Hepatocyte (in vitro differentiated cells): ENCODE results near the gene NAIF1. TPM values are rescaled to one million over a fixed set of nuclear protein-coding genes. Genes with fewer than 3 reads are reported as not detected.
"Not testable (repeated sequence)": the region's sequence is repeated elsewhere in the genome, so short reads cannot be mapped to it uniquely, and the experiment has no call there.

Source experiments
- DNase-seq: peaks from one replicate; pipeline ENCODE4 v3.0.0-alpha.2; 2016; ENCODE audit warnings: low spot score
- H2AFZ ChIP-seq: fragments of 200-600 bp; sonication (generic); 2 replicates; pipeline ENCODE4 v1.6.0; 2016; ENCODE audit warnings: antibody characterized with exemption, mild to moderate bottlenecking
- H3K27ac ChIP-seq: fragments of 200-600 bp; sonication (generic); 2 replicates; pipeline ENCODE4 v1.5.1; 2016; ENCODE audit warnings: mild to moderate bottlenecking
- H3K27me3 ChIP-seq: fragments of 200-600 bp; sonication (generic); 2 replicates; pipeline ENCODE4 v1.6.1; 2016
- H3K36me3 ChIP-seq: fragments of 200-600 bp; sonication (generic); replicated peaks from 2 replicates; pipeline ENCODE4 v1.5.1; 2016; ENCODE audit warnings: low read depth; ENCODE audit not compliant: insufficient read depth
- H3K4me1 ChIP-seq: fragments of 200-600 bp; sonication (generic); 2 replicates; pipeline ENCODE4 v1.5.1; 2016; ENCODE audit warnings: mild to moderate bottlenecking, moderate library complexity; ENCODE audit not compliant: insufficient read depth
- H3K4me2 ChIP-seq: fragments of 200-600 bp; sonication (generic); 2 replicates; pipeline ENCODE4 v1.6.0; 2016
- H3K4me3 ChIP-seq: fragments of 200-600 bp; sonication (generic); 2 replicates; pipeline ENCODE4 v1.5.1; 2016; ENCODE audit warnings: mild to moderate bottlenecking
- H3K79me2 ChIP-seq: fragments of 200-600 bp; sonication (generic); 2 replicates; pipeline ENCODE4 v1.6.0; 2017; ENCODE audit warnings: mild to moderate bottlenecking
- H3K9me2 ChIP-seq: fragments of 200-600 bp; sonication (generic); replicated peaks from 2 replicates; pipeline ENCODE4 v1.6.0; 2017; ENCODE audit warnings: mild to moderate bottlenecking; ENCODE audit not compliant: insufficient read depth
- H3K9me3 ChIP-seq: fragments of 200-600 bp; sonication (generic); 2 replicates; pipeline ENCODE4 v1.5.1; 2016; ENCODE audit warnings: low read depth, mild to moderate bottlenecking
- H4K20me1 ChIP-seq: fragments of 200-600 bp; sonication (generic); 2 replicates; pipeline ENCODE4 v1.6.0; 2016; ENCODE audit warnings: mild to moderate bottlenecking; ENCODE audit not compliant: insufficient read depth, poor library complexity, severe bottlenecking
- EZH2 ChIP-seq: fragments of 200-600 bp; sonication (generic); IDR thresholded peaks from 2 replicates; pipeline ENCODE4 v1.6.1; 2016; ENCODE audit warnings: antibody characterized with exemption, mild to moderate bottlenecking, borderline replicate concordance
- EZH2phosphoT487 ChIP-seq: fragments of 200-600 bp; sonication (generic); IDR thresholded peaks from one replicate; pipeline ENCODE4 v1.6.1; 2018; ENCODE audit warnings: antibody characterized with exemption, mild to moderate bottlenecking, low read depth, moderate library complexity; ENCODE audit not compliant: unreplicated experiment, severe bottlenecking
- WGBS: methylation state at CpG from one replicate; pipeline ENCODE4 v1.1.6; 2016; ENCODE audit warnings: low lambda C conversion rate; ENCODE audit errors: missing lambda C conversion rate; 5-methylcytosine and 5-hydroxymethylcytosine counted together
- polyA plus RNA-seq: library from polyadenylated mRNA; unstranded; fragments of >200 nt; fragmentation: Nextera tagmentation; extraction: Ambion mirVana; gene quantifications from 2 replicates; pipeline ENCODE4 v1.2.1, GENCODE V29; 2016
- total RNA-seq: library from RNA; depleted of rRNA; stranded (reverse); fragments of >200 nt; gene quantifications from 2 replicates; pipeline ENCODE4 v1.2.3, GENCODE V29; 2014
- TF ChIP-seq, protein P1 (sequence below): fragments of 200-600 bp; sonication (generic); IDR thresholded peaks from 2 replicates; pipeline ENCODE4 v1.5.1; 2016; ENCODE audit warnings: antibody characterized with exemption, mild to moderate bottlenecking; ENCODE audit not compliant: poor library complexity

The NAIF1 gene
- total and polyA plus RNA-seq, 2 experiments from 2014 or later: 8.0 to 10.3 TPM

DNA sequence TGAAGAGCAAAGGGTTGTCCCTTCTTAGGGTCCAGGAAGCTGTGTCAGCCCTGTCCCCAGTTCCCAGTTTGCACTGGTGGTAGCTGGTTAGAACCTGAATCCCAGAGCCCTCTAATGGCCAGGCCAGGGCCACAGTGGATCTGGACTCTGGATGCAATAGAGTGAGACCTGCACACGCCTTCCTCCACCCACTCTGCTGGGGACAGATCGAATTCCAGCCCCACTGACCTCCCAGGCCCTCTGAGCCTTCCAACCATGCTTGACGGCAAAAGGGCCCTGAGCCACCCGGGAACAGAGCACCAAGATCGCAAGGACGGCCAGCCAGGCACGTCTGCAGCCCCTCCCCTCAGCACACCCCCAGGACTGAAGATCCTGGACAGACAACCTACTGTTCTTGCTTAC is 23.7 kb downstream of the NAIF1 start:
- peak; percentile 48 for DNase-seq
- Histone ChIP-seq H3K27me3 (no peaks in the 10 kb centered on the region), H3K4me3 (no peak overlapping the region), H3K27ac (peak overlapping the region; percentile 76), H3K79me2 (no peaks in the 10 kb centered on the region), H3K4me2 (no peak overlapping the region), H2AFZ (peak overlapping the region; percentile 40), H3K9me3 (no peaks in the 10 kb centered on the region), H3K4me1 (peaks cover 6% of the 10 kb centered on the region), H3K36me3 (no peaks in the 10 kb centered on the region), H4K20me1 (no peaks in the 10 kb centered on the region), H3K9me2 (no peaks in the 10 kb centered on the region)
- 36% methylated on average over 6 of the region's 7 CpGs for whole genome bisulfite sequencing
- no peak for TF ChIP-seq EZH2
- TF ChIP-seq, protein P1, sequence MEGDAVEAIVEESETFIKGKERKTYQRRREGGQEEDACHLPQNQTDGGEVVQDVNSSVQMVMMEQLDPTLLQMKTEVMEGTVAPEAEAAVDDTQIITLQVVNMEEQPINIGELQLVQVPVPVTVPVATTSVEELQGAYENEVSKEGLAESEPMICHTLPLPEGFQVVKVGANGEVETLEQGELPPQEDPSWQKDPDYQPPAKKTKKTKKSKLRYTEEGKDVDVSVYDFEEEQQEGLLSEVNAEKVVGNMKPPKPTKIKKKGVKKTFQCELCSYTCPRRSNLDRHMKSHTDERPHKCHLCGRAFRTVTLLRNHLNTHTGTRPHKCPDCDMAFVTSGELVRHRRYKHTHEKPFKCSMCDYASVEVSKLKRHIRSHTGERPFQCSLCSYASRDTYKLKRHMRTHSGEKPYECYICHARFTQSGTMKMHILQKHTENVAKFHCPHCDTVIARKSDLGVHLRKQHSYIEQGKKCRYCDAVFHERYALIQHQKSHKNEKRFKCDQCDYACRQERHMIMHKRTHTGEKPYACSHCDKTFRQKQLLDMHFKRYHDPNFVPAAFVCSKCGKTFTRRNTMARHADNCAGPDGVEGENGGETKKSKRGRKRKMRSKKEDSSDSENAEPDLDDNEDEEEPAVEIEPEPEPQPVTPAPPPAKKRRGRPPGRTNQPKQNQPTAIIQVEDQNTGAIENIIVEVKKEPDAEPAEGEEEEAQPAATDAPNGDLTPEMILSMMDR: no peak
- no peak for TF ChIP-seq EZH2phosphoT487

DNA sequence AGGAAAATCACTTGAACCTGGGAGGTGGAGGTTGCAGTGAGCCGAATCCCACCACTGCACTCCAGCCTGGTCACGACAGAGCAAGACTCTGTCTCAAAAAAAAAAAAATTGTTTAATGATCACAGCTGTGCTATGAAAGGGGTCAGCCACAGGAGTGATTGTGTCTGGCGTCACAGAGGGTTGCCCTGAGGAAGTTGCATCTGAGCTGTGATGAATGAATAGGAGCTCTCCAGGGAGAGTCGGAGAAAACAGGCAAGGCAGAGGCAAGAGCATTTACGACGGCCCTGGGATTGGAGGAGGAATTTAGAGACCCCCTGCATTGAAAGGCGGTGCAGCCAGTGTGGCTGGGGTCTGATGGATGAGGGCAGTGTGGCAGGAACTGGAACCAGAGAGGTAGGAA is 25.1 kb downstream of the NAIF1 start:
- no peak overlapping the region for H3K4me2 ChIP-seq

DNA sequence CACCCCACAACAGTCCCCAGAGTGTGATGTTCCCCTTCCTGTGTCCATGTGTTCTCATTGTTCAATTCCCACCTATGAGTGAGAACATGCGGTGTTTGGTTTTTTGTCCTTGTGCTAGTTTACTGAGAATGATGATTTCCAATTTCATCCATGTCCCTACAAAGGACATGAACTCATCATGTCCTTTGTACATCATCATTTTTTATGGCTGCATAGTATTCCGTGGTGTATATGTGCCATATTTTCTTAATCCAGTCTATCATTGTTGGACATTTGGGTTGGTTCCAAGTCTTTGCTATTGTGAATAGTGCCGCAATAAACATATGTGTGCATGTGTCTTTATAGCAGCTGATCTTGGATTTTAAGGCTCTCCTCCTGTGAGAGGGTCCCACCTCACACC is 26.3 kb downstream of the NAIF1 start:
- 64% methylated on average over 3 of the region's 3 CpGs for WGBS
- not testable (repeated sequence) for H3K79me2 ChIP-seq, H3K9me3 ChIP-seq, H4K20me1 ChIP-seq, H3K36me3 ChIP-seq, H3K27ac ChIP-seq, H3K4me1 ChIP-seq, H3K4me3 ChIP-seq, DNase-seq, H3K4me2 ChIP-seq, H2AFZ ChIP-seq, H3K27me3 ChIP-seq, H3K9me2 ChIP-seq

More for the DNA sequence above, 25.1 kb downstream of the NAIF1 start:
- DNase-seq: no peak
- H3K36me3 ChIP-seq: no peaks in the 10 kb centered on the region
- no peaks in the 10 kb centered on the region for H3K9me2 ChIP-seq
- no peaks in the 10 kb centered on the region for H3K27me3 ChIP-seq
- H2AFZ ChIP-seq: no peak overlapping the region
- no peaks in the 10 kb centered on the region for H3K79me2 ChIP-seq
- H4K20me1 ChIP-seq: no peaks in the 10 kb centered on the region
- no peak overlapping the region for H3K4me3 ChIP-seq
- TF ChIP-seq, protein P1: no peak
- TF ChIP-seq EZH2phosphoT487: no peak
- no peak for TF ChIP-seq EZH2
- no peak overlapping the region for H3K27ac ChIP-seq
- H3K4me1 ChIP-seq: peaks cover 6% of the 10 kb centered on the region
- WGBS: 71% methylated on average over 7 of the region's 7 CpGs
- H3K9me3 ChIP-seq: no peaks in the 10 kb centered on the region

DNA sequence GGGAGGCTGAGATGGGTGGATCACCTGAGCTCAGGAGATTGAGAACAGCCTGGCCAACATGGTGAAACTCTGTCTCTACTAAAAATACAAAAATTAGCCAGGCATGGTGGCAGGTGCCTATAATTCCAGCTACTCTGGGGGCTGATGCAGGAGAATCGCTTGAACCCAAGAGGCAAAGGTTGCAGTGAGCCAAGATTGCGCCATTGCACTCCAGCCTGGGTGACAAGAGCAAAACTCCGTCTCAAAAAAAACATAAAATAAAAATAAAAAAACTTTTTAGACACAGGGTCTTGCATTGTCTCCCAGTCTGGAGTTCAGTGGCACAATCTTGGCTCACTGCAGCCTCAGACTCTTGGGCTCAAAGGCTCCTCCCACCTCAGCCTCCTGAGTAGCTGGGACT is 30.6 kb downstream of the NAIF1 start:
- not testable (repeated sequence) for H2AFZ ChIP-seq, H3K27ac ChIP-seq, H3K9me2 ChIP-seq, DNase-seq, H3K4me3 ChIP-seq, H3K79me2 ChIP-seq, H3K36me3 ChIP-seq, H3K9me3 ChIP-seq, H3K4me1 ChIP-seq, H3K4me2 ChIP-seq, H4K20me1 ChIP-seq, H3K27me3 ChIP-seq
- WGBS: 87% methylated on average over 3 of the region's 3 CpGs
